NCI-H446 (cell line): ENCODE data around the gene CACHD1.
A peak's percentile ranks its signal among the peaks of the same experiment; 100 is the strongest.

Source experiments
- DNase-seq, 2 experiments: peaks; one replicate each; lab custom pipeline; 2025; lab: John Stamatoyannopoulos, UW

Gene CACHD1

DNA sequence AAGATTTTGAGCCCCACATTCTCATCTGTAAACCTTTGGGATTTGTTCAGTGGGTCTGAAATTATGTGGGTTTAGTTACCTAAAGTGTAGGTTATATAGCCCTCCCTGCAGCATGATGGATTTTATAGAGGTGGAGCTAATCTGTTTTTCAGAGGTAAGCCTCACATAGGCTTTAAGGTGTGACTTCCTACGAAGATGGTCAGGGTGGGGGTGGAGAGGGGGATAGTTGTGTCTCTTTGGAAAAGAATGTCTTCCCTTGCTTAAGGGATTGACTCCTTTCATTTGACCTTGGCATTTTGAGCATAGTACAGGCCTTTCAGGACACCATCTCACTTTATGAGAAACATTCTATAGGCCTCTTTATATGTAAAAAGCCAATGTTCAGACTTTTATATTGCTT lies 3.4 kb downstream of the CACHD1 start:
- no peak for DNase-seq

- DNase-seq = no peak
Measured at GRCh38 chr1:64474133-64474532, 4.2 kb downstream of the CACHD1 start.

DNA sequence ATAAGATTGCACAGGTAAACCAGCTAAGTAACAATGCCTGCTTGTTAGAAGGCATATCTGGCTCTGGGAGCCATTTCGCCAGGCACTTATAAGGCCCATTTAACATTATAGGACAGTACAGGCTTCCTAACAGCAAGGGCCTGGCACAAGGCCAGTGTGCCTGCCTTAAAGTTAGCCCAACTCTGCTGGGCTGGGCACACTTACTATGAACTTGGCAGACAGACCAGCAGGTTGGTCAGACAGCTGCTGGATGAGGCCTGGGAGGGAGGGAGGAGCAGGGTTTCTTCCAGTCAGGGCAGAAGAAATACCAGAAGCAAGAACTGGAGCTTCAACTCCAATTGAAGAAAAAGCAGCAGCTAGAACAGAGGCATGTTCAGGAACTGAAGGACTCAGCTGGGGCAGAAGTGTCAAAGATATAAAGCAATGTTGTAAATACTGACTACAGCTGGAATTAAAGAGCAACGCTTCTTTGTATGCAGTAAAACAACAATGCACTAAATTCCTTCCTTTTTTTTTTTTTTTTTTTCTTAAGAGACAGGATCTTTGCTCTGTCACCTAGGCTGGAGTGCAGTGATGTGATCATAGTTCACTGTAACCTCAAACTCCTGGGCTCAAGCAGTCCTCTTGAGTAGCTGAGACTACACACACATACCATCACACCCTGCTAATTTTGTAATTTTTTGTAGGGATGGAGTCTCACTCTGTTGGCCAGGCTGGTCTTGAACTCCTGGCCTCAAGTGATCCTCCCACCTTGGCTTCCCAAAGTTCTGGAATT lies 4.9 kb downstream of the CACHD1 start:
- DNase-seq = peak; percentile 40 to 80

- no peak for DNase-seq
Measured at GRCh38 chr1:64476251-64476952, 6.5 kb downstream of the CACHD1 start.

GRCh38 chr1:64478594-64479470 lies 8.9 kb downstream of the CACHD1 start:
- no peak for DNase-seq

GRCh38 chr1:64479874-64480273 lies 9.9 kb downstream of the CACHD1 start:
- no peak for DNase-seq

GRCh38 chr1:64480999-64481772 lies 11.3 kb downstream of the CACHD1 start:
- DNase-seq = no peak

DNA sequence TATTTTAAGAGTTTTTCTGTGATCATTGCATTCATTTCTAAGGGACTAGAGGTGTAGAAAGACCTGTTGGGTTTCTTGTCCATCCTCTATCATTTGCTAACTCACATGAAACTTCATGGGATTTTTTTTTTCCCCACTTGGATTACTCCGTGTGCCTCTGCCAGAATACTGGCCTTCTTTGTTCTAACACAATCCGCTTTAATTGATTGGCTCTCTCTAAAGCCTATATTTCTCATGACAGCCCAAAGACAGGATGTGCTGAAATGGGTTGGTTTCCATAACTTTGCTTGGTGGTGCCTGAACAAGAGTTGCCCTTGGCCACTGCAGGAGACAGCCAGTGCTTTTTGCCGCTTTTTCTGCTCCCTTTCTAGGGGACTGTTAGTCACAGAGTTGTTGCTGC lies 12.2 kb downstream of the CACHD1 start:
- no peak for DNase-seq

DNA sequence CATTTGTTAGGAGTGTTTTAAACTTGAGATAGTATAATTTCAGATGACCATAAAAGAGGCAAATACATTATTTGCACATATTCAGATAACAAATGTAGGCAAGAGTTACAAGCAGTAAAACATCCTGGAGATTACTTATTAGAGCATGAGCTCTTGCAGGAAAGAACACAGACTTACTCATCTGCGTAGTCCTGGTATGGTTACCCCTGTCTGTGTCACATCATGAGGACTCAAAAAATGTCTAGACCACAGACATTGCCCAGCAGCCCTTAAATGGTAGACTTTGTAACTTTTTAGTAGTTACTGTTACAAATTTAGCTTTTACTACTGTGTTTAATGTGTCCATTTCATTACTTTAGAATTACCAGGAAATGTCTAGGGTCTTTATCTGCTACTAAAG lies 12.8 kb downstream of the CACHD1 start:
- DNase-seq = no peak

DNA sequence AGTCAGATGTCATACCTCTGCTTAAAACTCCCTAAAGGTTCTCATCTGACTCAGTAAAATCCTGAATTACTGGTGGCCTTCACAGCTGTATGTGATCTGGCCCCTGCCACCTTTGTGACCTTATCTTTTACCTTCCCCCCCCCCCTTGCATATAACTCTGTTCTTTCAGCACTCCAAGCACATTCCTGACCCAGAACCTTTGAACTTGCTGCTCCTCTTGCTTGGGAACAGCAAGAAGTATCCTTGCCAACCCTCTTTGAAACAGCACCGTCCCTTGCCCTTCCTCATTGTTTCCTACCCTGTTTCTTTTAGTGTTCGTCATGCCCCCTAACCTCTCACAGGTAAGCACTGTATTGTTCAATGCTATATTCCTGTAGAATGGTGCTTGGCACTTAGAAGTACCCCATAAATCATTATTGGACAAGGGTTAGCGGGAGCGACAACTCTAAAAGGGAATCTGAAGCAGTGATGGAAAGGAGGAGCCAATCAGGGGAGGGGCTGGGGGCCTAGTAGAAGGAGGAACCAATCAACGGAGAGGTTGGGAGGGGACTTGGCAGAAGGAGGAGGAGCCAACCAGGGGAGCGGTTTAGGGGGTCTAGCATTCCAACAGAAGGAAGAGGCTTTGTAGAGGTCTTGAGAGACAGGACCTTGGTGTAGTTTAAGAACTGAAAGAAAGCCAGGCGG lies 13.9 kb downstream of the CACHD1 start:
- DNase-seq = no peak

DNA sequence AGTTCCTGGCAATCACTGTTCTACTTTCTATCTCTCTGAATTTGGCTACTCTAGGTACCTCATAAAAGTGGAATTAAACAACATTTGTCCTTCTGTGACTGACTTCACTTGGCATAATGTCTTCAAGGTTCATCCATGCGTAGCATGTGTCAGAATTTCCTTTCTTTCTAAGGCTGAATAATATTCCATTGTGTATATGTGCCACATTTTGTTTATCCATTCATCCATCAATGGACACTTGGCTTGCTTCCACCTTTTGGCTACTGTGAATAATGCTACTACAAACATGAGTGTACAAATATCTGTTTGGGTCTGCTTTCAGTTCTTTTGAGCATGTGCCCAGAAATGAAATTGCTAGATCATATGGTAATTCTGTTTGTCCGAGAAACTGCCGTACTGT lies 14.7 kb downstream of the CACHD1 start:
- DNase-seq = peak; percentile 77 to 79

DNA sequence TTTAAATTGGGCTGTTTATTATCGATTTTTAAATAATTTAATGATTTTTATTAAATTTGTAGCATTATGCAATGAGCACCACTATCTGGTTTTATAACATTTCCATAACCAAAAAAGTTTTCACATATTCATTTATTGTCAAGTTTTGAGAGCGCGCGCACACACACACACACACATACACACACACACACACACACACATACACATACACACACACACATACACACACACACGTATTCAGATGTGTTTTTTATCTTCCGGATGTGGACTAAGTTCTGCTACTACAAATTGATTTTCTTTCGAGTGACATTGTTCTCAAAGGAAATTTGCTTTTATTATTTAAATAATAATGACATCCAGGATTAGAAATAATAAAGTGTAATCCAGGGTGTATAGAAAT lies 16.3 kb downstream of the CACHD1 start:
- no peak for DNase-seq

GRCh38 chr1:64487061-64487460 lies 17.1 kb downstream of the CACHD1 start:
- DNase-seq = peak in 1 of 2 experiments; percentile 7

DNA sequence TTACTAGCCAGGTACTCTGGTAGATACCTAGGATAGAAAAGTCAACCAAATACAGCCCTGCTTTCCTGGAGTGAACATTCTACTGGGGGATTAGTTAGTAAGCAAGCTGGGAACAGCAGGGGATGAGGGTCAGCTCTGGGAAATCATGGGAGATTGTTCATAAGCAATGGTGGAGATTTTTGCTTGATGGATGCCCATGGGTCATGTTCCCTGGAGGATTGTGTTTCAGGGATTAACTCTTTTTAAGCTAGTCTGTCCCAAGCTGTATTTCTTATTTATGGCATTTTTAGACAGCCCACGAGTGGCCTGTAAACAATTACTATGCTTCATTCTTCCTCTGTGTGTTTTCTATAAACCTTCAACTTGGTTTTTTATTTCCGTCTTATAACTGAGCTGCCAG lies 18.9 kb downstream of the CACHD1 start:
- DNase-seq = no peak

DNA sequence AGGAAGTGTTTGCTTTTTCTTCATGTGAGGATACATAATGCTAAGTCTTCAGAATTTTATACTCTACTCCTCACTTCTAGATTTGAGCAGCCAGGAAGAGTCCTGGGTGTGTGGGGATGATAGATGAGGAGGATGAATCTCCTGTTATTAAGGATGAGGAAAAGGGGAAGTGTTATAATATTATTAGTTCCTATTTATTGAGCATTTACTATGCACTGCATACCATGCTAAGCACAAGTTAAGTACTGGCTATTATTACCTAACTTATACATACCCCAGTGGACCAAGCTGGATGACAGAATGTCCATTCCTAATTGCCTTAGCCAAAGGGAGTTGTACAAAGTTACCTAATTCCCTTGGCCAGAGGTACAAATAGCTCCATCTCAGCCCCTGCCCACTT lies 19.8 kb downstream of the CACHD1 start:
- no peak for DNase-seq

GRCh38 chr1:64490213-64490818 lies 20.4 kb downstream of the CACHD1 start:
- no peak for DNase-seq

DNA sequence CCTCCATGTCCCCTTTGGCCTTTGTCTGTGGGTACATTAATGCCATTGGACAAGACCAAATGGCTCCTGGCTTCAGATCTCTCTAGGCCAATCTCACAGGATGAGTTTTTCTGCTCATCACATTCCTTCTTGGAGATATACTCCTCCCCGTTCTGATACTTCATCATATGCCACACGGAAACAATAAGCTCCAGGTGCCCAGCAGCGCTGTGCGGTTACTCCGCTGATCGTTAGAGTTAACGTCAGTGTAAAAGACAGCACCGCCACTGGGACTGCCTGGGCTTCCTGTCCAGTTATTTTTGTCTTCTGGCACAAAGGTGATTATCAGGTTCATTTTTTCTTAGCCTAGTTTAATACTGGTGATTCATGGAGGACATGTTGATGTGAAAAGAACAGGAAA lies 22.5 kb downstream of the CACHD1 start:
- no peak for DNase-seq

GRCh38 chr1:64493831-64494230 lies 23.9 kb downstream of the CACHD1 start:
- DNase-seq = no peak

DNA sequence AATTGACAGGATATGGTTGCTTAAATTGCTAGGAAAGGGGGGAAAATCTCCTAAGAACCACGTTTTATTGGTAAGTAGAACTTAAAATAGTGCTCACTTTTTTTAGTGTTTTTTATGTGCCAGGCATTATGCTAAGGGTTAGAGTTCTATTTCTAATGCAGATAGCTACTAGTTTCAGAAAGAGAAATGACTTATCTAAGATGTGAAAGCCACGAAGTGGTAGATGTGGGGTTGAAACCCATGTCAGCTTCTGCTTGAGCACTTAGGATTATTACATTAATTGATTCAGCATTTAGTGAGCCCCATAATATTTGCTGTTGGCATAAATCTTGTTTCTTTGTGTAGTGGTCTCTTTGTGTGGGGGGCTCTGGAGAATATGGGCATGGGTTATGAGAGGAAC lies 24.7 kb downstream of the CACHD1 start:
- DNase-seq = no peak

- peak; percentile 20 to 25 for DNase-seq
Measured at GRCh38 chr1:64495878-64496277, 25.9 kb downstream of the CACHD1 start.

DNA sequence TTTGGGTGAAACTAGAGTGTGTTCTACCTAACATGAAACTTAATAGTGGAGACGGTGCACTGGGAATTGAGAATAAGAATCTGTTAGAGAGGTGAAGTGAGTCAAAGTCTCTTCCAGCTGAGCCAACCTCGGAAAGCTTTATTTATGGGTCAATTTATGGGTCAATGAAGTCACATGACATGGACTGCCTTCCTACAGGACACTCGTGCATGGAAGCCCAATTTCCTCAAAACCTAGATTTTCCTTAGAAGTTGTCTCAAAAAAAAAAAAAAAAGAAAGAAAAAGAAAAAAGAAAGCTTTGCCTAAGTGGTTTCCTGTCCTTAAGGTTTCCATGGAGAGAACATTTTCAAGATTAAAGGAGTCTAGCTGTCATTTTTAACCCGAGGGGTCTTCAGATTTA lies 26.7 kb downstream of the CACHD1 start:
- no peak for DNase-seq
